Mucosa of rectum (tissue), 2 donors: ENCODE results near the gene RPIA.

Experiments used
- H3K27ac ChIP-seq, 2 donors: one replicate each; pipeline ENCODE4 v1.7.0; 2013; ENCODE audit warnings: inconsistent platforms in 2 of 2, low read depth in 2 of 2, low read length in 2 of 2
- H3K27me3 ChIP-seq, 2 donors: one replicate each; pipeline ENCODE4 v1.7.0; 2013; ENCODE audit warnings: low read length in 2 of 2; ENCODE audit not compliant: control insufficient read depth in 2 of 2, insufficient read depth in 2 of 2
- H3K36me3 ChIP-seq, 2 donors: one replicate each; pipeline ENCODE4 v1.7.0; 2013; ENCODE audit warnings: low read length in 2 of 2; ENCODE audit not compliant: control insufficient read depth in 2 of 2, insufficient read depth in 2 of 2
- H3K4me1 ChIP-seq, 2 donors: one replicate each; pipeline ENCODE4 v1.7.0; 2013; ENCODE audit warnings: low read length in 2 of 2, mild to moderate bottlenecking in 1 of 2; ENCODE audit not compliant: control insufficient read depth in 2 of 2, insufficient read depth in 2 of 2
- H3K4me3 ChIP-seq, 2 donors: one replicate each; pipeline ENCODE4 v1.7.0; 2013; ENCODE audit warnings: low read length in 2 of 2
- H3K9ac ChIP-seq, 2 donors: one replicate each; pipeline ENCODE4 v1.7.0; 2013; ENCODE audit warnings: low read length in 2 of 2, low read depth in 1 of 2, mild to moderate bottlenecking in 1 of 2
- H3K9me3 ChIP-seq, 2 donors: one replicate each; pipeline ENCODE4 v1.7.0; 2013; ENCODE audit warnings: low read length in 2 of 2; ENCODE audit not compliant: control insufficient read depth in 2 of 2
- donor health status: healthy.
- donor health status: Normal muscosa, but diverticular disease.

RPIA gene

GRCh38 chr2:88724643-88725332 is 33.3 kb downstream of the RPIA start:
- Histone ChIP-seq H3K4me3 (no peak overlapping the region), H3K4me1 (peaks cover 0 to 12% of the 10 kb centered on the region in 2 donors), H3K9ac (no peak overlapping the region), H3K9me3 (no peaks in the 10 kb centered on the region), H3K27me3 (no peaks in the 10 kb centered on the region), H3K27ac (peak overlapping the region in 1 of 2 donors; percentile 7), H3K36me3 (peaks cover 0 to 3% of the 10 kb centered on the region in 2 donors)

GRCh38 chr2:88729061-88729745 is 37.7 kb downstream of the RPIA start:
- no peaks in the 10 kb centered on the region for H3K27me3 ChIP-seq
- H3K4me3 ChIP-seq, result no peak overlapping the region
- H3K9ac ChIP-seq, result no peak overlapping the region
- no peak overlapping the region for H3K27ac ChIP-seq
- H3K4me1 ChIP-seq, result peaks cover 0 to 12% of the 10 kb centered on the region in 2 donors
- H3K36me3 ChIP-seq, result peaks cover 0 to 7% of the 10 kb centered on the region in 2 donors
- no peaks in the 10 kb centered on the region for H3K9me3 ChIP-seq

DNA sequence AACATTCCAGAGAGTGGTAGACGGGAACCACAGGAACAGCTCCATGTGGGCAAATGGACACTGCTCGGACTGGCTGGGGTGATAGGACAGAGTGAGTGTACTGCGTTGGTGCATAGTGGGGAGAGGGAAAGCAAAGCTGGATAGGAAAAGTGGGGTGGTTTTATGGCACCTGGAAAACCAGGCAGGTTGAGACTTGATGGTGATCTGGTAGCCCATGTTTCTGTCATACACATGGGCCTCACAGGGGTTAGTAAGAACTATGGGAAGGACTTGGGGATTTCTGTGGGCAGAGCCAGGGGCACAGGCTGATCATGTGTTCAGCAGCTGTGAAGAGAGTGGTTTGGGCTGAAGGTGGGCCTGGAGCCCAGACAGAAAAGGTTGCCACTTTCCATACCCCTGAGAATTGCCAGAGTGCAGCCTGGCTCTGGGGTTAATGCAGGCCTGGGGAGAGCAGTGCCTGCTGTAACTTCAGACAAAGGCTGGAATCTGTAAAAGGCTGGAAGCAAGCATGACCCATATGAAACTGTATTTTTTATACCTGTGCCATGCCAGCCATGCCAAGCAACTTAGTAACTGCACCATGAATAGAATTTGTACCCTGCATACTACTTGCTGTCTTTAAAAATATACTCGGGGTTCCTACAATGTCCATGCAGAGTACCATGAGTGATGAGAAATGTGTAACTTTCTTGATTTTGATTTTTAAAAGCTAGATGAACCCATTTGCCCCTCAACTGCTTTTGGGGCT is 41.9 kb downstream of the RPIA start:
- H3K27me3 ChIP-seq, result no peaks in the 10 kb centered on the region
- H3K9ac ChIP-seq, result no peak overlapping the region
- H3K9me3 ChIP-seq, result no peaks in the 10 kb centered on the region
- no peak overlapping the region for H3K27ac ChIP-seq
- H3K4me3 ChIP-seq, result no peak overlapping the region
- H3K36me3 ChIP-seq, result peaks cover 23 to 25% of the 10 kb centered on the region in 2 donors
- H3K4me1 ChIP-seq, result no peaks in the 10 kb centered on the region

DNA sequence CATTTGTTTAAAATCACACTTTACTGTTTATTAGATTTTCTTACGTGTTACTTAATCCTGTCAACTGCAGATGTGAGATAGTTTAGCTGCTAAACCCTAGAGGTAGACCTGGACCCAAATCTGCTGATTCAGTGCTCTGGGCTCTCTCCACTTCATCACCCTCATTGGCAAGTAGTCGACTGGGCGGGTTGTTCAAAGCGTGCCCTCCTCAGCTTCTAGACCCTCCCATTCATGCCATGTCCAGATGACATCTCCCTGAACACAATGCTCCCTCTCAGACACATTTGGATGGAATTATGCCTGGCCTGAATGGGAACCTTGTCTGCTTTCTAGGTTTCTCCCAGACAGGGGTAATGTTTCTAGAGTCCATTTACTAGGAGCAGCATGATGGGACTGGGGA is 43.7 kb downstream of the RPIA start:
- H3K9ac ChIP-seq, result no peak overlapping the region
- no peaks in the 10 kb centered on the region for H3K4me1 ChIP-seq
- H3K27ac ChIP-seq, result no peak overlapping the region
- no peaks in the 10 kb centered on the region for H3K27me3 ChIP-seq
- no peak overlapping the region for H3K4me3 ChIP-seq
- no peaks in the 10 kb centered on the region for H3K9me3 ChIP-seq
- peaks cover 27 to 30% of the 10 kb centered on the region in 2 donors for H3K36me3 ChIP-seq

DNA sequence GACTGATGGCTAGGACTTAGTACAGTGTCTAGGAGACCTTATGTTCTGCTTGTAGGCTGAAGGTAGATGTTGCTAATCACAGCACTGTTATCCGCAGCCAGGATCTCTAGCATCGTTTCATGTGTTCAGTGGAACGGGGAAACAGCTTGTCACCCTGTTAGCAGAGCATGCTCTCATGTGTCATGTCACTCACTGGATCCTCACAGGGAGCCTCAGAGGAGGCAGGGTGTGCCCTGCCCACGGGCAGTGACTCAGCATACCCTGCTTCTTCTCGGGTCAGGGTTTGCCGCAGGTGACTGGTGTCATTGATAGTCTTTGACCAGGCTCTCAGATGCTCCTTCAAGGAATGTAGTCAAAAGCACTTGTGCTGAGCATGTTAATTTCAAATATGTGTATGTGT is 44.4 kb downstream of the RPIA start:
- Histone ChIP-seq H3K9me3 (no peaks in the 10 kb centered on the region), H3K27me3 (no peaks in the 10 kb centered on the region), H3K27ac (no peak overlapping the region), H3K9ac (no peak overlapping the region), H3K4me3 (no peak overlapping the region), H3K4me1 (no peaks in the 10 kb centered on the region), H3K36me3 (peaks cover 29 to 35% of the 10 kb centered on the region in 2 donors)

DNA sequence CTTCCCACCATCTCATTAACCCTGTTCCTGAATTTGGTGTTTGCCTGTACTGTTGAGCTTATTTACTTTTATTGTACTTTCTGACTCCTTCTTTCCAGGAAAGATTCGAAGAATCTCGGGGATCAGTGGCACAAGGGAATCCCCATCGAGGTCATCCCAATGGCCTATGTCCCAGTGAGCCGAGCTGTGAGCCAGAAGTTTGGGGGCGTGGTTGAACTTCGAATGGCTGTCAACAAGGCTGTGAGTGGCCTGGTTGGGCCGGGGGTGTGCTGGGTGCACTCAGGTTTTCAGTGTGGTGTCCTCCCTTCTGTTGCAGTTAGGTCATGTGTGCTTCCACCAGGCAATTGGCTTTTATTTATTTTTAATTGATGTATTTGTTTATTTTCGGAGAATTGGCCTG is 45.0 kb downstream of the RPIA start:
- no peak overlapping the region for H3K9ac ChIP-seq
- no peaks in the 10 kb centered on the region for H3K4me1 ChIP-seq
- no peak overlapping the region for H3K4me3 ChIP-seq
- no peaks in the 10 kb centered on the region for H3K27me3 ChIP-seq
- H3K9me3 ChIP-seq, result no peaks in the 10 kb centered on the region
- H3K36me3 ChIP-seq, result peaks cover 31 to 40% of the 10 kb centered on the region in 2 donors
- no peak overlapping the region for H3K27ac ChIP-seq

GRCh38 chr2:88737385-88737784 is 45.9 kb downstream of the RPIA start:
- H3K27me3 ChIP-seq, result no peaks in the 10 kb centered on the region
- peaks cover 31 to 43% of the 10 kb centered on the region in 2 donors for H3K36me3 ChIP-seq
- no peaks in the 10 kb centered on the region for H3K4me1 ChIP-seq
- H3K4me3 ChIP-seq, result no peak overlapping the region
- no peaks in the 10 kb centered on the region for H3K9me3 ChIP-seq
- no peak overlapping the region for H3K9ac ChIP-seq
- no peak overlapping the region for H3K27ac ChIP-seq

DNA sequence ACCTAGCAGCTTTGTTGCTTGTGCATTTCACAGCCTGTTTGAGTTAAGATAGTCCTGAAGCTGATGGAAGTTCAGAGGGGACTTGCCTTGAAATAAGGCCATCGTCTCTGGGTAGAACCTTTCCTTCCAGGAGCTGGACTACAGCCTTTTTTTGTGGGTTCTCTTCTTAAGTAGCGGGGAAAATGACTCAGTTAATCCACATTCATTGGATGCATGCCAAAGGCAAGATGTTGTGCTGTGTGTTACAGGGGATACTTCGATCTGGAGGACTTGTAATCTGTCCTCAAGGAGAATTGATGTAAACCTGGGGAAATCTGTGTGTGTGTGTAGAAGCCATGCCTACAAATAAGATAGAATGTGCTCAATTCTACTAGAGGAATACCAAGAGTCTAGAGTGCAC is 46.8 kb downstream of the RPIA start:
- Histone ChIP-seq H3K27ac (peak overlapping the region in 1 of 2 donors; percentile 11), H3K27me3 (no peaks in the 10 kb centered on the region), H3K4me1 (no peaks in the 10 kb centered on the region), H3K9ac (no peak overlapping the region), H3K9me3 (no peaks in the 10 kb centered on the region), H3K4me3 (no peak overlapping the region), H3K36me3 (peaks cover 31 to 42% of the 10 kb centered on the region in 2 donors)

DNA sequence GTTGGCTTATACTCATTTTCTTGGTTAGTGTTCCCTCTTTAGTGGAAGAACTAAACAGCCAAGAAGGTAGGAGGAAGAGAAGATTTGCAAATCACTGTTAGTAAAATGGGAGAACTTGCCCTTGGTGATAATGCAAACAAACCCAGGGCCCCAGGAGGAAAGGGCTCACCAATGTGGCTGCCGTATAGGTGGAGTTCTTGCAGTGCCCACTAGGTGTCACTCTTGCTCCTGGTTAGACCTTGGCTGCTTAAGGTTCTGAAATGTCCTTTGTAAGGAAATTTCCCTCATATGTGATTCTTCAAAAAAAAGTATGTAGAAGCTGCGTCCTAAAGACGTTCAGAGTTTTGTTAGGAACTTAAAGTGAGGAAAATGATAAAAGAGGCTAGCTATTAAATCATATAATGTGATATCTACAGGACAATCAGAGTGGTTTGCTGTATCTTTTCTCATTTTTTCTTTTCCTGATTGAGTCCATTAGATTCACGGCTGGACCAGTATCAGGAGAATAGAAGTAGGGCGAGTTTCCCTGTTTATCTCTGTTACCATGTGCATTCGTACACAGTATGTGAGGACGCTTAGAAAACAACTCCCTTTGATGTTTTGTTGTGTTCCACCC is 48.6 kb downstream of the RPIA start:
- H3K27ac ChIP-seq, result no peak overlapping the region
- no peak overlapping the region for H3K9ac ChIP-seq
- no peaks in the 10 kb centered on the region for H3K27me3 ChIP-seq
- peaks cover 38 to 47% of the 10 kb centered on the region in 2 donors for H3K36me3 ChIP-seq
- H3K4me1 ChIP-seq, result no peaks in the 10 kb centered on the region
- no peaks in the 10 kb centered on the region for H3K9me3 ChIP-seq
- H3K4me3 ChIP-seq, result no peak overlapping the region
